Endothelial cell of umbilical vein (primary cell): ENCODE results near the gene CCL8. TPM values are rescaled to one million over a fixed set of nuclear protein-coding genes. Genes with fewer than 3 reads are reported as not detected.

Experiments used
- BruUV-seq: library from RNA; stranded (reverse); fragments of 400-500 nt; replicated peaks from 2 replicates; lab custom pipeline; 2021; lab: Mats Ljungman, UMichigan
- CTCF ChIA-PET: fragments of 300-600, 350-600 bp; sonication (Branson Sonifier 250); formaldehyde crosslinking; loops from one replicate; lab custom pipeline; 2021; ENCODE audit warnings: antibody characterized with exemption, inconsistent platforms; lab: Charles Lee
- POLR2A ChIA-PET: fragments of 300-600, 350-600 bp; sonication (Branson Sonifier 250); formaldehyde crosslinking; loops from one replicate; lab custom pipeline; 2021; ENCODE audit warnings: antibody characterized with exemption, inconsistent platforms; lab: Charles Lee
- DNase-seq: peaks from one replicate; pipeline ENCODE4 v3.0.0-alpha.2; 2011; ENCODE audit warnings: low read depth, low spot score
- FAIRE-seq: peaks from 2 replicates; lab custom pipeline; 2011; peaks lifted over from hg19 to GRCh38; lab: Jason Lieb, UNC
- H2AFZ ChIP-seq: 2 replicates; pipeline ENCODE4 v1.6.0; 2012; ENCODE audit warnings: low read depth, low read length, control low read depth, inconsistent platforms
- H3K27ac ChIP-seq: 2 replicates; pipeline ENCODE4 v1.5.1; 2011; ENCODE audit warnings: low read depth, mild to moderate bottlenecking, control low read depth, low read length, moderate library complexity; ENCODE audit not compliant: insufficient read depth
- H3K27me3 ChIP-seq, 2 experiments: 2 replicates each; pipeline versions ENCODE4 v1.6.0 to v1.6.1; 2011; ENCODE audit warnings: low read length in 2 of 2, mixed read lengths in 1 of 2; ENCODE audit not compliant: control insufficient read depth in 2 of 2, insufficient read depth in 2 of 2
- H3K36me3 ChIP-seq, 2 experiments: 2 replicates in 1 of 2; 3 replicates in 1 of 2; pipeline ENCODE4 v1.5.1; 2011; ENCODE audit warnings: low read length in 2 of 2, mild to moderate bottlenecking in 1 of 2, moderate library complexity in 1 of 2; ENCODE audit not compliant: control insufficient read depth in 2 of 2, insufficient read depth in 2 of 2; ENCODE audit errors: extremely low read depth in 1 of 2
- H3K4me1 ChIP-seq: 3 replicates; pipeline ENCODE4 v1.5.1; 2011; ENCODE audit warnings: mild to moderate bottlenecking, low read length; ENCODE audit not compliant: control insufficient read depth, insufficient read depth; ENCODE audit errors: extremely low read depth
- H3K4me2 ChIP-seq: 2 replicates; pipeline ENCODE4 v1.6.1; 2011; ENCODE audit warnings: low read length, control low read depth, mixed read lengths; ENCODE audit not compliant: insufficient read depth
- H3K4me3 ChIP-seq, 3 experiments: fragments of 200-600 bp in 1 of 3; sonication (generic), shearing (Covaris generic) in 1 of 3; replicated peaks in 1 of 3; 2 replicates each; pipeline ENCODE4 v1.5.1; 2011 to 2016; ENCODE audit warnings: control low read depth in 3 of 3, low read length in 3 of 3, mild to moderate bottlenecking in 2 of 3, inconsistent platforms in 1 of 3, low read depth in 1 of 3, moderate library complexity in 1 of 3; ENCODE audit not compliant: insufficient read depth in 1 of 3
- H3K79me2 ChIP-seq: 2 replicates; pipeline ENCODE4 v1.6.0; 2012; ENCODE audit warnings: low read length, inconsistent platforms; ENCODE audit not compliant: control insufficient read depth, insufficient read depth
- H3K9ac ChIP-seq: replicated peaks from 2 replicates; pipeline ENCODE3; 2011; ENCODE audit warnings: low read length, control low read depth; ENCODE audit not compliant: insufficient read depth; ENCODE audit errors: extremely low read depth
- H3K9me1 ChIP-seq: replicated peaks from 3 replicates; pipeline ENCODE4 v1.6.0; 2011; ENCODE audit warnings: mild to moderate bottlenecking, low read length; ENCODE audit not compliant: control insufficient read depth, insufficient read depth; ENCODE audit errors: extremely low read depth
- H3K9me3 ChIP-seq: replicated peaks from 2 replicates; pipeline ENCODE4 v1.5.1; 2012; ENCODE audit warnings: low read length, inconsistent platforms; ENCODE audit not compliant: control insufficient read depth, insufficient read depth
- H4K20me1 ChIP-seq: replicated peaks from 2 replicates; pipeline ENCODE3; 2011; ENCODE audit warnings: mild to moderate bottlenecking, low read length; ENCODE audit not compliant: control insufficient read depth, insufficient read depth; ENCODE audit errors: extremely low read depth
- FOS ChIP-seq: IDR thresholded peaks from 2 replicates; pipeline ENCODE4 v1.6.1; 2011; ENCODE audit warnings: mild to moderate bottlenecking, low read length, moderate library complexity, borderline replicate concordance; ENCODE audit not compliant: insufficient read depth
- GATA2 ChIP-seq: IDR thresholded peaks from 2 replicates; pipeline ENCODE4 v1.7.0; 2011; ENCODE audit warnings: low read depth, mild to moderate bottlenecking, moderate library complexity, mixed read lengths, low read length; ENCODE audit not compliant: insufficient read length, insufficient read depth
- JUN ChIP-seq: IDR thresholded peaks from 2 replicates; pipeline ENCODE4 v1.6.1; 2011; ENCODE audit warnings: borderline replicate concordance, low read depth; ENCODE audit not compliant: insufficient read length, insufficient read depth
- MYC ChIP-seq: IDR thresholded peaks from one replicate; pipeline ENCODE4 v1.6.1; 2011; ENCODE audit warnings: mild to moderate bottlenecking, low read depth, low read length
- POLR2A ChIP-seq: IDR thresholded peaks from 2 replicates; pipeline ENCODE4 v1.6.1; 2012; ENCODE audit warnings: low read depth, mild to moderate bottlenecking, control low read depth, low read length
- POLR2AphosphoS5 ChIP-seq: IDR thresholded peaks from 2 replicates; pipeline ENCODE4 v1.6.1; 2012; ENCODE audit warnings: low read depth, mild to moderate bottlenecking, control low read depth, low read length, moderate library complexity; ENCODE audit not compliant: insufficient read depth
- dilution Hi-C: fragments of 300-500 bp; cut with MboI; formaldehyde crosslinking; loops from one replicate; pipeline ENCODE4 v1.15.0; 2019; ENCODE audit warnings: low sequenced_read_pairs; ENCODE audit not compliant: extremely low pct_ligation_motif_present
- intact Hi-C: fragments of 100-400 bp; cut with micrococcal nuclease; formaldehyde crosslinking; loops from one replicate; pipeline ENCODE4 v1.10.0; 2022
- polyA plus RNA-seq, 4 experiments: library from polyadenylated mRNA; depleted of rRNA in 3 of 4; stranded (reverse) in 3 of 4; unstranded in 1 of 4; fragments of >200 nt; gene quantifications; 2 replicates each; pipeline versions ENCODE4 v1.2.1 to v1.2.3, GENCODE V29; 2011 to 2012; ENCODE audit warnings: missing spikeins in 1 of 4
- total RNA-seq: library from RNA; stranded (reverse); gene quantifications from 2 replicates; pipeline ENCODE4 v1.2.3, GENCODE V29; 2021
- TF ChIP-seq, protein P1 (sequence below): IDR thresholded peaks from 2 replicates; pipeline ENCODE4 v1.6.1; 2011; ENCODE audit not compliant: insufficient read depth, insufficient read length
- TF ChIP-seq, protein P2 (sequence below), 2 donors: IDR thresholded peaks; 1 replicate in 1 of 2; 2 replicates in 1 of 2; pipeline ENCODE4 v1.5.1; 2011; ENCODE audit warnings: low read length in 2 of 2, mild to moderate bottlenecking in 2 of 2, moderate library complexity in 2 of 2, control low read depth in 1 of 2, inconsistent platforms in 1 of 2, low read depth in 1 of 2; ENCODE audit not compliant: insufficient read depth in 1 of 2; ENCODE audit errors: extremely low read depth in 1 of 2

CCL8 gene
- total and polyA plus RNA-seq, 2 donors (not counting 3 experiments of a cell fraction or from before 2014, with no cell fraction given) = not detected

GRCh38 chr17:34363183-34363661 is 44.0 kb downstream of the CCL8 start, which contains the start of gene CCL1:
CCL1 (minus strand) TSS chr17:34363233; CDS start chr17:34363161, 72 bp downstream.
- FAIRE-seq (no peak), DNase-seq (no peak)
- H3K4me3 ChIP-seq = no peak within 1 kb of the TSS
- peaks cover 11% of the 10 kb centered on the region for H3K4me1 ChIP-seq
- H3K79me2 ChIP-seq = no peaks in the 10 kb centered on the region
- H4K20me1 ChIP-seq = no peaks in the 10 kb centered on the region
- H3K27ac ChIP-seq = no peak within 1 kb of the TSS
- no peak within 1 kb of the TSS for H2AFZ ChIP-seq
- dilution Hi-C loops (no loop called here), intact Hi-C loops (no loop called here)
- no peaks in the 10 kb centered on the region for H3K27me3 ChIP-seq
- no peaks in the 10 kb centered on the region for H3K9me1 ChIP-seq
- TF ChIP-seq JUN = no peak
- ChIA-PET CTCF (interaction anchor here (2.2 to 13.6 kb wide), 5 partner anchors 44 to 194 kb away, joined by 10 to 561 read pairs (median 179); no protein-coding TSS in a partner anchor), POLR2A (no interaction called here)
- H3K9me3 ChIP-seq = no peaks in the 10 kb centered on the region
- H3K9ac ChIP-seq = no peak within 1 kb of the TSS
- H3K36me3 ChIP-seq = no peaks in the 10 kb centered on the region
- no TSS peak for BruUV-seq
- H3K4me2 ChIP-seq = no peak within 1 kb of the TSS

GRCh38 chr17:34364751-34365150 is 45.5 kb downstream of the CCL8 start:
- H4K20me1 ChIP-seq = no peaks in the 10 kb centered on the region
- ChIA-PET POLR2A (no interaction called here), CTCF (interaction anchor here (5.8 to 13.6 kb wide), 2 partner anchors 162 to 195 kb away, joined by 197 to 561 read pairs; no protein-coding TSS in a partner anchor)
- no peak overlapping the region for H3K27ac ChIP-seq
- H3K4me3 ChIP-seq = no peak overlapping the region
- dilution Hi-C loops (no loop called here), intact Hi-C loops (no loop called here)
- no peaks in the 10 kb centered on the region for H3K36me3 ChIP-seq
- peaks cover 11% of the 10 kb centered on the region for H3K4me1 ChIP-seq
- FAIRE-seq = no peak
- H3K27me3 ChIP-seq = no peaks in the 10 kb centered on the region
- no peak for TF ChIP-seq MYC
- TF ChIP-seq, protein P1, sequence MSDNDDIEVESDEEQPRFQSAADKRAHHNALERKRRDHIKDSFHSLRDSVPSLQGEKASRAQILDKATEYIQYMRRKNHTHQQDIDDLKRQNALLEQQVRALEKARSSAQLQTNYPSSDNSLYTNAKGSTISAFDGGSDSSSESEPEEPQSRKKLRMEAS = no peak
- TF ChIP-seq GATA2 = no peak
- no peak for TF ChIP-seq JUN
- TF ChIP-seq POLR2A = no peak
- TF ChIP-seq, protein P2, sequence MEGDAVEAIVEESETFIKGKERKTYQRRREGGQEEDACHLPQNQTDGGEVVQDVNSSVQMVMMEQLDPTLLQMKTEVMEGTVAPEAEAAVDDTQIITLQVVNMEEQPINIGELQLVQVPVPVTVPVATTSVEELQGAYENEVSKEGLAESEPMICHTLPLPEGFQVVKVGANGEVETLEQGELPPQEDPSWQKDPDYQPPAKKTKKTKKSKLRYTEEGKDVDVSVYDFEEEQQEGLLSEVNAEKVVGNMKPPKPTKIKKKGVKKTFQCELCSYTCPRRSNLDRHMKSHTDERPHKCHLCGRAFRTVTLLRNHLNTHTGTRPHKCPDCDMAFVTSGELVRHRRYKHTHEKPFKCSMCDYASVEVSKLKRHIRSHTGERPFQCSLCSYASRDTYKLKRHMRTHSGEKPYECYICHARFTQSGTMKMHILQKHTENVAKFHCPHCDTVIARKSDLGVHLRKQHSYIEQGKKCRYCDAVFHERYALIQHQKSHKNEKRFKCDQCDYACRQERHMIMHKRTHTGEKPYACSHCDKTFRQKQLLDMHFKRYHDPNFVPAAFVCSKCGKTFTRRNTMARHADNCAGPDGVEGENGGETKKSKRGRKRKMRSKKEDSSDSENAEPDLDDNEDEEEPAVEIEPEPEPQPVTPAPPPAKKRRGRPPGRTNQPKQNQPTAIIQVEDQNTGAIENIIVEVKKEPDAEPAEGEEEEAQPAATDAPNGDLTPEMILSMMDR (IDR thresholded peaks at IDR 0.05; ENCODE audit: extremely low read depth in 1 of 2, insufficient read depth in 1 of 2, low read depth in 1 of 2, low read length in 2 of 2) = no peak
- TF ChIP-seq POLR2AphosphoS5 = no peak
- TF ChIP-seq FOS = no peak
- no peak overlapping the region for H3K9ac ChIP-seq
- no peak overlapping the region for H3K4me2 ChIP-seq
- no peaks in the 10 kb centered on the region for H3K79me2 ChIP-seq
- no peak overlapping the region for H2AFZ ChIP-seq
- H3K9me3 ChIP-seq = no peaks in the 10 kb centered on the region
- no TSS peak for BruUV-seq
- no peaks in the 10 kb centered on the region for H3K9me1 ChIP-seq
- no peak for DNase-seq
